Measurements from ENCODE around the gene COL8A1.

DNA sequence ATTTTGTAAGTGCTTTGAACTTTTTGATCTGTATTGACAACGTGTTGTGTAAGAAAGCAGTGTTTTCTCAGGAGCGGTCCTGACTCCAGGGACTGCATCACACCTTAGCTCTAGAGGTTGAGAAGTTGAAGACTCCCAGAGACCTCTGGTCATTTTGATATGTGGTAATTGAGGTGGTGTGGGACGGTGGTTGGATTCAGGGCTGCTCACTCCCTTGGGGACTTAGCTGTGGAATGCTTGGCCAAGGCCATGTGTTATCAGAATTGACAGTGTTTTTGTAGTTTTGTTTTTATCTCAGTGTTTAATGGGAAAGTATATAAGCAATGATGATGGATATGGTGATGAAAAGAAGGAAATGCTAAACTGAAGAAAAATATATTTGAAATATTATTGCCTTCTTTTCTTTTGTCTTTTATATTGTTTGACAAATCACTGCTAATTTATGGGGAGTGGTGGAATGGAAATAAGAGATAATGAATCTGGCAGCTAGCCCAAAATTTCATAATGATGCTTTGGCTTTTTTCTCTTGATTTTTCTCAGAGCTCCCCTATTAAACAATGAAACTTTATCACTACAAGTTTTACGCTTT lies 195.3 kb downstream of the COL8A1 start:
- TF ChIP-seq POLR2A (IDR thresholded peaks at IDR 0.05; ENCODE audit: low read length) (no peak), GATA1 (IDR thresholded peaks at IDR 0.05; ENCODE audit: low read depth, low read length) (no peak)
